Stomach (tissue), 9 donors: ENCODE data around the gene CRTC3. TPM values are rescaled to one million over a fixed set of nuclear protein-coding genes. Genes with fewer than 3 reads are reported as not detected.

Experiments
- DNase-seq, 2 donors: peaks; one replicate each; pipeline versions ENCODE4 v3.0.0 to v3.0.0-alpha.2; 2013 to 2019
- H3K27ac ChIP-seq, 5 donors: fragments of 200-600 bp in 4 of 5; sonication (generic) in 4 of 5; one replicate each; pipeline ENCODE4 v1.5.1; 2013 to 2019; ENCODE audit warnings: mild to moderate bottlenecking in 1 of 5, moderate library complexity in 1 of 5
- H3K27me3 ChIP-seq, 3 donors: fragments of 200-600 bp; sonication (generic); one replicate each; pipeline ENCODE4 v1.5.1; 2017 to 2019; ENCODE audit warnings: mixed run types in 1 of 3
- H3K36me3 ChIP-seq, 4 donors: fragments of 200-600 bp; sonication (generic); 1 replicate in 3 of 4; 2 replicates in 1 of 4; pipeline ENCODE4 v1.5.1; 2016 to 2019
- H3K4me1 ChIP-seq, 4 donors: fragments of 200-600 bp; sonication (generic); one replicate each; pipeline ENCODE4 v1.5.1; 2016 to 2019
- H3K4me3 ChIP-seq, 4 donors: fragments of 200-600 bp; sonication (generic) in 3 of 4; one replicate each; pipeline ENCODE4 v1.5.1; 2016 to 2019; ENCODE audit warnings: mild to moderate bottlenecking in 1 of 4
- H3K9me3 ChIP-seq, 4 donors: fragments of 200-600 bp; sonication (generic); one replicate each; pipeline ENCODE4 v1.5.1; 2016 to 2019
- CTCF ChIP-seq, 7 experiments: fragments of 450-650 bp in 4 of 7; fragments of 200-600 bp in 3 of 7; sonication (generic) in 3 of 7; IDR thresholded peaks; one replicate each; pipeline ENCODE4 v1.5.1; 2016 to 2019; ENCODE audit warnings: antibody characterized with exemption in 7 of 7, control low read depth in 2 of 7, mild to moderate bottlenecking in 1 of 7
- EP300 ChIP-seq: sonication (generic); formaldehyde crosslinking; IDR thresholded peaks from one replicate; pipeline ENCODE4 v1.6.1; 2017; ENCODE audit warnings: antibody characterized with exemption
- POLR2A ChIP-seq, 4 donors: fragments of 450-650 bp; IDR thresholded peaks; one replicate each; pipeline ENCODE4 v1.6.1; 2016; ENCODE audit warnings: antibody characterized with exemption in 4 of 4, control low read depth in 2 of 4, mild to moderate bottlenecking in 1 of 4, moderate library complexity in 1 of 4
- POLR2AphosphoS5 ChIP-seq, 3 donors: sonication (generic); formaldehyde crosslinking; IDR thresholded peaks; one replicate each; pipeline ENCODE4 v1.6.1; 2016; ENCODE audit warnings: antibody characterized with exemption in 3 of 3
- WGBS, 5 donors: extraction: QIAGEN DNeasy Blood & Tissue Kit in 3 of 5; methylation state at CpG; one replicate each; pipeline versions ENCODE4 v1.1.5 to v1.1.7; 2013 to 2018; 5-methylcytosine and 5-hydroxymethylcytosine counted together
- intact Hi-C: fragments of 100-400 bp; cut with DNase I; formaldehyde crosslinking; loops from one replicate; pipeline ENCODE4 v1.15.1; 2023; ENCODE audit warnings: low total_unique reads
- polyA plus RNA-seq, 3 donors: library from polyadenylated mRNA; stranded (reverse); fragments of 200-250 nt; gene quantifications; one replicate each; pipeline ENCODE4 v1.2.3, GENCODE V29; 2013
- total RNA-seq, 5 donors: library from RNA; depleted of rRNA; stranded (reverse); fragments of >200 nt; gene quantifications; one replicate each; pipeline versions ENCODE4 v1.1.0 to v1.2.3, GENCODE V29; 2014 to 2016
- donor health status: healthy with polysubstance abuse.
- donor health status: Bipolar disorder and iron deficiency.
- donor health status: healthy.

Gene CRTC3
- total and polyA plus RNA-seq, 8 donors, result 8.2 to 47.7 (median 14.5) TPM

DNA sequence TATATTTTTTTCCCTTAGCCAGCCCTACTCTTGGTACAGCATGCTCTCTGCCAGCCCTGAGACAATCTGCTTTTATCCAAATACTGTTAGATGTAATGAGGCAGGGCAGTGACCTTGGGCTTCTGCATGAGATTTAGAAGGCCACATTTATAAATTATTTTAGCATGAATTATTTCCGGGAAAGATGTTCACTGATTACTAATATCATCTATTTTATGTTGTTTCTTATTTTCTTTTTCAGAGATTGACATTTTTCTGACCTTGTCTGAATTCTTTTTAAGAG, 23.1 kb downstream of the CRTC3 start:
- peak overlapping the region in 4 of 5 donors; percentile 68 to 78 (median 72) for H3K27ac ChIP-seq
- DNase-seq, result no peak
- H3K27me3 ChIP-seq, result no peaks in the 10 kb centered on the region
- intact Hi-C loops, result no loop called here
- peaks cover 9 to 69% (median 41%) of the 10 kb centered on the region in 4 donors for H3K4me1 ChIP-seq
- no peaks in the 10 kb centered on the region for H3K9me3 ChIP-seq
- TF ChIP-seq EP300 (no peak), POLR2AphosphoS5 (IDR thresholded peaks at IDR 0.05) (no peak), POLR2A (IDR thresholded peaks at IDR 0.05) (no peak), CTCF (IDR thresholded peaks at IDR 0.05) (no peak)
- WGBS, 5 donors, result 51 to 74% (median 72%) methylated on average over 1 of the region's 1 CpG
- no peak overlapping the region for H3K4me3 ChIP-seq
- H3K36me3 ChIP-seq, result peaks cover 0 to 16% (median 10%) of the 10 kb centered on the region in 4 donors

DNA sequence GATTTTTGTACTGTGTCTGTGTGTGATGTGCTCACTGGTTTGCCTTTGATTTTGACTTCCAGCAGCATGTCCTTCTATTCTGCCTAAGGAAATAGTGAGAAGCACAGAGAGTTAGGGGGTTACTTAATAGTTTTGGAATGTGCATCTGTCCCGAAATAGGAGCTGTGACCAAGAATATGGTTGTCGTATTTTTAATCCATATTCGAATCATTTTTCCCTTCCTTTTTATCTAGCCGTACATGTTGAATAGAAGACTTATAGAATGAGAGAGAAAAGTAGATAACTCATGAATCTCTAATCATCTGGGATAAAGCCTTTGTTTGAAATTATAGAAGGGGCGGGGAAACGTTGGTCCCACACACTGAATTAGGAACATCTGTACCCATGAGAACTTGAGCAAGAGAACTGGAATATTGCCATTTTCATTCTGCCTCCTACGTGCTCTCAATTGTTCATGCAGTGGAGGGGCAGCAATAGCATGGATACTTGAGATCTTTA, 23.6 kb downstream of the CRTC3 start:
- DNase-seq, result peak in 1 of 2 donors; percentile 61
- 48 to 78% (median 69%) methylated on average over 7 of the region's 7 CpGs for WGBS, 5 donors
- intact Hi-C loops, result no loop called here
- Histone ChIP-seq H3K4me3 (no peak overlapping the region), H3K4me1 (peaks cover 13 to 70% (median 45%) of the 10 kb centered on the region in 4 donors), H3K36me3 (peaks cover 0 to 14% (median 8%) of the 10 kb centered on the region in 4 donors), H3K27me3 (no peaks in the 10 kb centered on the region), H3K9me3 (no peaks in the 10 kb centered on the region), H3K27ac (peak overlapping the region in 4 of 5 donors; percentile 68 to 78 (median 72))
- TF ChIP-seq CTCF (IDR thresholded peaks at IDR 0.05) (no peak), POLR2AphosphoS5 (IDR thresholded peaks at IDR 0.05) (peak; percentile 2 to 50 (median 22)), EP300 (no peak)

GRCh38 chr15:90557186-90558084, 27.7 kb downstream of the CRTC3 start:
- no peaks in the 10 kb centered on the region for H3K9me3 ChIP-seq
- TF ChIP-seq POLR2A (IDR thresholded peaks at IDR 0.05) (no peak), POLR2AphosphoS5 (IDR thresholded peaks at IDR 0.05) (peak; percentile 33 to 80 (median 66)), EP300 (peak; percentile 44)
- peak overlapping the region; percentile 6 to 84 (median 79) for H3K27ac ChIP-seq
- peak; percentile 85 to 93 for DNase-seq
- 25 to 41% (median 34%) methylated on average over 12 of the region's 12 CpGs for WGBS, 5 donors
- peaks cover 31 to 91% (median 81%) of the 10 kb centered on the region in 4 donors for H3K4me1 ChIP-seq
- no peaks in the 10 kb centered on the region for H3K36me3 ChIP-seq
- H3K4me3 ChIP-seq, result no peak overlapping the region
- H3K27me3 ChIP-seq, result no peaks in the 10 kb centered on the region
- intact Hi-C loops, result no loop called here

- intact Hi-C loops, result no loop called here
- no peaks in the 10 kb centered on the region for H3K9me3 ChIP-seq
- H3K4me1 ChIP-seq, result peaks cover 31 to 91% (median 81%) of the 10 kb centered on the region in 4 donors
- no peak for TF ChIP-seq CTCF (IDR thresholded peaks at IDR 0.05)
- TF ChIP-seq EP300, result no peak
- TF ChIP-seq POLR2A (IDR thresholded peaks at IDR 0.05), result no peak
- no peak for TF ChIP-seq POLR2AphosphoS5 (IDR thresholded peaks at IDR 0.05)
- DNase-seq, result peak in 1 of 2 donors; percentile 73
- H3K36me3 ChIP-seq, result no peaks in the 10 kb centered on the region
- peak overlapping the region; percentile 6 to 84 (median 79) for H3K27ac ChIP-seq
- WGBS, 5 donors, result 13 to 24% (median 17%) methylated on average over 4 of the region's 4 CpGs
- H3K27me3 ChIP-seq, result no peaks in the 10 kb centered on the region
- H3K4me3 ChIP-seq, result no peak overlapping the region
Measured at GRCh38 chr15:90558171-90558573, 28.4 kb downstream of the CRTC3 start.
